ENCODE data around the gene CGB1.

CGB1 gene

GRCh38 chr19:48988286-48988685, 48.4 kb downstream of the CGB1 start:
- H3K9ac ChIP-seq = no peak overlapping the region
- no peak overlapping the region for H3K4me3 ChIP-seq (IDR thresholded peaks at IDR 0.05; ENCODE audit: insufficient read depth, low read depth, low read length)
- H3K4me1 ChIP-seq (ENCODE audit: low read depth, poor library complexity, severe bottlenecking) = peaks cover 5% of the 10 kb centered on the region
- no peak for TF ChIP-seq CTCF (conservative IDR thresholded peaks at IDR 0.05; ENCODE audit: low read depth, low read length)
- no peak overlapping the region for H3K27ac ChIP-seq
- H2AFZ ChIP-seq (ENCODE audit: low read depth) = no peak overlapping the region
- H3K27me3 ChIP-seq (ENCODE audit: insufficient read depth, low read depth) = no peaks in the 10 kb centered on the region
- peaks cover 21% of the 10 kb centered on the region; the same call in 1 of the 2 replicates for H3K79me2 ChIP-seq (ENCODE audit: insufficient read depth, low read depth)
- no peaks in the 10 kb centered on the region for H3K36me3 ChIP-seq (ENCODE audit: insufficient read depth)
- no peak overlapping the region for H3K4me2 ChIP-seq
- no peaks in the 10 kb centered on the region for H4K20me1 ChIP-seq (ENCODE audit: insufficient read depth)

GRCh38 chr19:48987323-48987722, 49.4 kb downstream of the CGB1 start:
- no peaks in the 10 kb centered on the region for H3K27me3 ChIP-seq (ENCODE audit: insufficient read depth, low read depth)
- no peaks in the 10 kb centered on the region for H4K20me1 ChIP-seq (ENCODE audit: insufficient read depth)
- no peaks in the 10 kb centered on the region for H3K36me3 ChIP-seq (ENCODE audit: insufficient read depth)

GRCh38 chr19:48986211-48986610, 50.5 kb downstream of the CGB1 start:
- Histone ChIP-seq H4K20me1 (ENCODE audit: insufficient read depth) (no peaks in the 10 kb centered on the region), H3K4me1 (ENCODE audit: low read depth, poor library complexity, severe bottlenecking) (no peaks in the 10 kb centered on the region), H3K27me3 (ENCODE audit: insufficient read depth, low read depth) (no peaks in the 10 kb centered on the region), H3K36me3 (ENCODE audit: insufficient read depth) (no peaks in the 10 kb centered on the region), H3K27ac (no peak overlapping the region), H3K79me2 (ENCODE audit: insufficient read depth, low read depth) (0 out of 2 replicates have a peak, but pooled peaks cover 3% of the 10 kb centered on the region), H3K4me2 (no peak overlapping the region), H2AFZ (ENCODE audit: low read depth) (no peak overlapping the region), H3K4me3 (IDR thresholded peaks at IDR 0.05; ENCODE audit: insufficient read depth, low read depth, low read length) (no peak overlapping the region), H3K9ac (no peak overlapping the region)
- TF ChIP-seq CTCF (conservative IDR thresholded peaks at IDR 0.05; ENCODE audit: low read depth, low read length) = no peak

More at GRCh38 chr19:48987323-48987722, 49.4 kb downstream of the CGB1 start:
- Histone ChIP-seq H3K27ac (no peak overlapping the region), H3K79me2 (ENCODE audit: insufficient read depth, low read depth) (peaks cover 14% of the 10 kb centered on the region; the same call in 1 of the 2 replicates), H2AFZ (ENCODE audit: low read depth) (no peak overlapping the region), H3K4me1 (ENCODE audit: low read depth, poor library complexity, severe bottlenecking) (peaks cover 5% of the 10 kb centered on the region), H3K4me2 (no peak overlapping the region), H3K9ac (no peak overlapping the region), H3K4me3 (IDR thresholded peaks at IDR 0.05; ENCODE audit: insufficient read depth, low read depth, low read length) (no peak overlapping the region)
- TF ChIP-seq CTCF (conservative IDR thresholded peaks at IDR 0.05; ENCODE audit: low read depth, low read length) = no peak

GRCh38 chr19:48985711-48986110, 51.0 kb downstream of the CGB1 start:
- no peaks in the 10 kb centered on the region for H3K36me3 ChIP-seq (ENCODE audit: insufficient read depth)
- no peaks in the 10 kb centered on the region for H4K20me1 ChIP-seq (ENCODE audit: insufficient read depth)
- H3K79me2 ChIP-seq (ENCODE audit: insufficient read depth, low read depth) = no peaks in the 10 kb centered on the region

More at GRCh38 chr19:48985711-48986110, 51.0 kb downstream of the CGB1 start:
- H3K4me2 ChIP-seq = no peak overlapping the region
- no peaks in the 10 kb centered on the region for H3K4me1 ChIP-seq (ENCODE audit: low read depth, poor library complexity, severe bottlenecking)
- H3K27me3 ChIP-seq (ENCODE audit: insufficient read depth, low read depth) = no peaks in the 10 kb centered on the region
- no peak overlapping the region for H3K27ac ChIP-seq
- no peak overlapping the region for H2AFZ ChIP-seq (ENCODE audit: low read depth)
- H3K4me3 ChIP-seq (IDR thresholded peaks at IDR 0.05; ENCODE audit: insufficient read depth, low read depth, low read length) = no peak overlapping the region
- TF ChIP-seq CTCF (conservative IDR thresholded peaks at IDR 0.05; ENCODE audit: low read depth, low read length) = no peak
- no peak overlapping the region for H3K9ac ChIP-seq

Measured in KMS-11 (cell line).